C4-2B (cell line): ENCODE results near the gene SLX4IP.

ENCODE experiments used
- H3K27ac ChIP-seq: fragments of 450-650 bp; 2 replicates; pipeline ENCODE4 v1.5.1; 2017
- CTCF ChIP-seq: fragments of 450-650 bp; conservative IDR thresholded peaks from 2 replicates; pipeline ENCODE4 v1.5.1; 2017; ENCODE audit warnings: mild to moderate bottlenecking
- ZFX ChIP-seq: fragments of 450-650 bp; IDR thresholded peaks from 2 replicates; pipeline ENCODE4 v1.6.1; 2017

The SLX4IP gene

GRCh38 chr20:10402938-10403608 lies 32.0 kb upstream of the SLX4IP start:
- H3K27ac ChIP-seq: no peak overlapping the region
- TF ChIP-seq ZFX (no peak), CTCF (no peak)

DNA sequence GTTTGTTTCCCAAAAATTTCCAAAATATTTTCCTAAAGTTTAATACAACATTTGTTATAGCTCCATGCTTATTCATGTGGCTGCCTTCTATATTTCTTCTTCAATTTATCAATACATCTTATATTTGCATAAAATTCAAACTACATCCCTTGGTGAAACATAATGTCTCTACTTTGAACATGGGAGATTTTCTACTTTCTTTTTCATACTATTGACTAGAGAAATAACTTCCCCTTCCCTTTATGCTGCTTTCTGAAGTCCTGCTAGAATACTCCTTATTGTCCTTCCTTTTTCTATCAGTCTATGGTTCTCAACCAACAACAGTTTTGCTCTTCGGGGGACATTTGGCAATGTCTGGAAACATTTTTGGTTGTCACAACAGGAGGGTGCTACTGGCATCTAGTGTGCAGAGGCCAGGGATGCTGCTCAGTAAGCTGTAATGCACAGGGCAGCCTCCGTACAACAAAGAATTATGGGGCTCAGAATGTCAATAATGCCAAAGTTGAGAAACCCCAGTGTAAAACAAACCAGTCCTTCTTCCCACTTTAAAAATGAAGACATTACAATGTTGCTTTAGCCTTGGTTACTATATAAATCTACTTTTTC lies 31.0 kb upstream of the SLX4IP start:
- no peak overlapping the region for H3K27ac ChIP-seq
- TF ChIP-seq CTCF (no peak), ZFX (no peak)

DNA sequence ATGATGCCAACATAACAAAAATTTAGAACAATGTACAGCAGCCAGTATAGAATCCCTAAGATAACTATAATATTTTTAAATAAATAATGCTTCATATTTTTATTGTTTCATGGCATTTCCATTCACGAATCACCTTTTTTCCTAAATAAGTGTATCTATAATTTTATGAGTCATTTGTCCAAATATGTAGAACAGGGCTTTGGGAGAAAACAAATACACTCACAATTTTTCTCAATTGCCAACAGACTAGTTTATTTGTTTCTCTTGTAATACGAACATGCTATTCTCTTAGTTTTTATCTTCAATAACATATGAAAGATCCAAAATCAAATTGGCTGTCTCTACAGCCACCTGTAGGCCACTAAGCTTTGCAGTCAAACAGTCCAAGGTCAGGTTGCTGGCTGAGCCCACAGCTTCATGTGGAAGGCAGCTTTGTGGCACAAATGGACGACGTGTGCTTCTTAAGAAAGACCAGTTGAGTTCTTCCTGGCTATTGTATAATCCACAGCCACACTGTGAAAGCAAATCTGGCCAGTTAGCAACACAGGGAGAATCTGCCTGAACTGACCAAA lies 30.1 kb upstream of the SLX4IP start:
- TF ChIP-seq CTCF (no peak), ZFX (no peak)
- H3K27ac ChIP-seq: no peak overlapping the region

- H3K27ac ChIP-seq: no peak overlapping the region
- TF ChIP-seq ZFX (no peak), CTCF (no peak)
Measured at GRCh38 chr20:10408108-10408813, 26.8 kb upstream of the SLX4IP start.

DNA sequence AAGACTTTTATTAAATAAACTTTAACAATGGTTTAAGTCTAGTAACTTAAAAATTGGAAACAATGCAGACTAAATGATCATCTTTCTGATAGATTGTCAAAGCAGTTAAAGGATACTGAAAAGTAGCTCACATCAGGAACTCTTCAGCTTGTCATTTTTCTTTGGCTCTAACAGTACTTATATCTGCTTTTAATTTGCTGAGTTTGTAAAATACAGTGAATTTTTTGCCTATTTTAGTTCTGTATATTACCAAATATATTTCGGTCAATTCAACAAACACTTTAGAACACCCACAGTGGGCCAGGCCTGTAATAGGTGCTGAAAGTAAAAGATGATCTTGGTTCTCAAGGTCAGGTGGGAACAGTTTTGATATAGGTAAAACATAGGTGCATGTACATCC lies 23.4 kb upstream of the SLX4IP start:
- TF ChIP-seq CTCF (no peak), ZFX (no peak)
- H3K27ac ChIP-seq: no peak overlapping the region

- no peak overlapping the region for H3K27ac ChIP-seq
- peak; percentile 28 for TF ChIP-seq CTCF
- TF ChIP-seq ZFX: no peak
Measured at GRCh38 chr20:10412591-10413408, 22.3 kb upstream of the SLX4IP start.
